Activated naive CD8-positive, alpha-beta T cell treated with anti-CD3 and anti-CD28 coated beads, Interleukin-2, amount 50 U/mL, for 24 hours (primary cell): ENCODE measurements around the gene C6orf62.
"Not testable (repeated sequence)": the region's sequence is repeated elsewhere in the genome, so short reads cannot be mapped to it uniquely, and the experiment has no call there.

ENCODE experiments used
- ATAC-seq: fragments of 150-1000 bp; cut with Tn5 transposase; one replicate; pipeline ENCODE4 v1.10.0; 2021
- DNase-seq: peaks from one replicate; pipeline ENCODE4 v3.0.0; 2021
- H3K27ac Mint-ChIP-seq: one replicate; pipeline ENCODE4 v1.8.0; 2021; ENCODE audit warnings: mild to moderate bottlenecking, mixed read lengths
- H3K27me3 Mint-ChIP-seq: one replicate; pipeline ENCODE4 v1.8.0; 2021; ENCODE audit warnings: mixed read lengths
- H3K36me3 Mint-ChIP-seq: one replicate; pipeline ENCODE4 v1.8.0; 2021; ENCODE audit warnings: low read depth, mixed read lengths
- H3K4me1 Mint-ChIP-seq: one replicate; pipeline ENCODE4 v1.8.0; 2021; ENCODE audit warnings: mixed read lengths
- H3K4me3 Mint-ChIP-seq: one replicate; pipeline ENCODE4 v1.8.0; 2021; ENCODE audit warnings: mild to moderate bottlenecking, moderate library complexity, mixed read lengths
- H3K9me3 Mint-ChIP-seq: one replicate; pipeline ENCODE4 v1.8.0; 2021; ENCODE audit warnings: mixed read lengths

The C6orf62 gene

GRCh38 chr6:24695635-24696034, 23.3 kb downstream of the C6orf62 start:
- Mint-ChIP-seq H3K4me1 (peaks cover 49% of the 10 kb centered on the region), H3K36me3 (peaks cover 12% of the 10 kb centered on the region)
- H3K27ac Mint-ChIP-seq, H3K4me3 Mint-ChIP-seq, H3K27me3 Mint-ChIP-seq, H3K9me3 Mint-ChIP-seq: not testable (repeated sequence)
- ATAC-seq = peak; percentile 37
- peak; percentile 18 for DNase-seq

- H3K27me3 Mint-ChIP-seq = no peaks in the 10 kb centered on the region
- H3K9me3 Mint-ChIP-seq = no peaks in the 10 kb centered on the region
- ATAC-seq (no peak), DNase-seq (no peak)
- H3K36me3 Mint-ChIP-seq = peaks cover 4% of the 10 kb centered on the region
- H3K27ac Mint-ChIP-seq = no peak overlapping the region
- peaks cover 35% of the 10 kb centered on the region for H3K4me1 Mint-ChIP-seq
- no peak overlapping the region for H3K4me3 Mint-ChIP-seq
These were observed 24.8 kb downstream of the C6orf62 start for GRCh38 chr6:24694198-24694597.

DNA sequence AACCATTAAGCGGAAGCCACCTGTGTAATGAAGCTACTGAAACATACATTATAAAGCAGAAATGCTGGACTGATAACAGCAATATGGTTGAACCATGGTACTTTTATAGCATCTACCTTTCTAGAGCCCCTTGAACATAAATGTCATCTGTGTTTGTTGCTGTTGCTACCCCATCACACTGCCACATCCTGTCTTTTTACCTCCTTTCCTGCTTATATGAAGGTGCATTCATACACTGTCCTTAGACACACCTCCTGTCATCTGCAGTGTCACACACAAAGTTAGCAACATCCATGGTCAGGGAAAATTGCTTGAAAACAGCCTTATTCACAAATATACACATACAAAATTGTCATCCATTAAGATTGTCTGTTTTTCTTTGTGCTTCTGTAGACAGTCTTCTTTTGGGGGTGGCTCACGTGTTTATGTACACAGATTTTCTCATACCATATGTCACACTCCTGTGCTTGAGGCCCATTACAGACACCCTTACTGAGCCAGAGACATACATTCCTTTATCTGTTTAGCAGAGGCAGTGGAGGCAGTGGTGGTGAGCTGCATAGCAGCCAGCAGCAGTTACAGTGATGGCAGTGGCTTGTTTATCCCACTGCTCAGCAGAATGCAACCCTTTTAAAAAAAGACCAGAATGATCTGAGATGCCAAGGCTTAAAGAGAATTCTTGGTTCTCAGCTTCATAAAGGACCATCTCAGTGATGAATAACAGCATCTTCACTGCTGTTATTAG, 25.9 kb downstream of the C6orf62 start:
- H3K27ac Mint-ChIP-seq = peak overlapping the region; percentile 1
- no peak overlapping the region for H3K4me3 Mint-ChIP-seq
- peaks cover 33% of the 10 kb centered on the region for H3K4me1 Mint-ChIP-seq
- H3K27me3 Mint-ChIP-seq = no peaks in the 10 kb centered on the region
- peaks cover under 1% of the 10 kb centered on the region for H3K36me3 Mint-ChIP-seq
- DNase-seq = no peak
- H3K9me3 Mint-ChIP-seq = no peaks in the 10 kb centered on the region
- ATAC-seq = peak; percentile 31

- Mint-ChIP-seq H3K4me1 (peaks cover 33% of the 10 kb centered on the region), H3K4me3 (no peak overlapping the region), H3K9me3 (no peaks in the 10 kb centered on the region), H3K36me3 (peaks cover under 1% of the 10 kb centered on the region), H3K27ac (no peak overlapping the region), H3K27me3 (no peaks in the 10 kb centered on the region)
- no peak for ATAC-seq
- no peak for DNase-seq
These were observed 26.5 kb downstream of the C6orf62 start for GRCh38 chr6:24692415-24692814.

- H3K27ac Mint-ChIP-seq = peak overlapping the region; percentile 7
- H3K4me1 Mint-ChIP-seq = peaks cover 33% of the 10 kb centered on the region
- ATAC-seq (no peak), DNase-seq (no peak)
- H3K9me3 Mint-ChIP-seq = no peaks in the 10 kb centered on the region
- no peaks in the 10 kb centered on the region for H3K27me3 Mint-ChIP-seq
- H3K36me3 Mint-ChIP-seq = peaks cover 3% of the 10 kb centered on the region
- H3K4me3 Mint-ChIP-seq = no peak overlapping the region
These were observed 27.0 kb downstream of the C6orf62 start for GRCh38 chr6:24692003-24692402.

DNA sequence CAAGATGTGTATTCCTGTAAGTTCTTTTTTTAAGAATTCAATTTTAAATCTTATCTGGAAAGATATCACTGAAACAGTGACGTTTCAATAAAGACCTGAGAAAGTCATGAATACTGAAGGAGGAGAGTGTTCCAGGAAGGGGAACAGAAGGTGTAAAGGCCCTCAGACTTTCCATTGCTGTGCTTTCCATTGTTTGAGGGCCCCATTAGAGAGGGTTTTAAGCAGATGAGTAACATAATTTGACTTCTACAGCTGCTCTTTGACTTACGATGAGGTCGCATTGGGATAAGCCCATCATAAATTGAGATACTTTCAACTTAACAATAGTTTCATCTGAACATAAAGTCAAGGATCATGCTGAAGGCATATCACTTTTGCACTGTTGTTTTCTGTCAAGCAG, 27.4 kb downstream of the C6orf62 start:
- Mint-ChIP-seq H3K36me3 (peaks cover 3% of the 10 kb centered on the region), H3K4me1 (peaks cover 33% of the 10 kb centered on the region), H3K27me3 (no peaks in the 10 kb centered on the region), H3K27ac (peak overlapping the region; percentile 7), H3K9me3 (no peaks in the 10 kb centered on the region), H3K4me3 (no peak overlapping the region)
- ATAC-seq (peak; percentile 81), DNase-seq (no peak)

DNA sequence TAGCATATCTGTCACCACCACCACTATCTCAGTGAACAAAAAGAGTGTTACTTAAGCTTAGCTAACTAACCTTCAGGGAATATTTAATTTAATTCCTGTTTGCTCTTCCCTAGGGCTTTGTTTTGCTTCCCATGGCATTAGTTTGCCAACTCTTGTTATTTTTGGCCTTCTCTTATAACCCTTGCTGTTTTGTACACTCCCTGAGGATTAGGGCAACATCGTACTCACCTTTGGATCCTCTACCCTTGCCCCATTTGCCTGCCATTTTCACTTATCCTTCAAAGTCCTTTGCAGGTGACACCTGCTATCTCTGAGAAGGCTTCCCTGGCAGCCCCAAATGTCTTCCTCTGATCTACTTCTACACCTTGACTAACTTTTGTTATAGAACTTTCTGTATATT, 28.4 kb downstream of the C6orf62 start:
- ATAC-seq (no peak), DNase-seq (no peak)
- no peaks in the 10 kb centered on the region for H3K27me3 Mint-ChIP-seq
- H3K4me1 Mint-ChIP-seq = peaks cover 23% of the 10 kb centered on the region
- H3K27ac Mint-ChIP-seq = no peak overlapping the region
- no peaks in the 10 kb centered on the region for H3K9me3 Mint-ChIP-seq
- no peak overlapping the region for H3K4me3 Mint-ChIP-seq
- peaks cover 3% of the 10 kb centered on the region for H3K36me3 Mint-ChIP-seq

DNA sequence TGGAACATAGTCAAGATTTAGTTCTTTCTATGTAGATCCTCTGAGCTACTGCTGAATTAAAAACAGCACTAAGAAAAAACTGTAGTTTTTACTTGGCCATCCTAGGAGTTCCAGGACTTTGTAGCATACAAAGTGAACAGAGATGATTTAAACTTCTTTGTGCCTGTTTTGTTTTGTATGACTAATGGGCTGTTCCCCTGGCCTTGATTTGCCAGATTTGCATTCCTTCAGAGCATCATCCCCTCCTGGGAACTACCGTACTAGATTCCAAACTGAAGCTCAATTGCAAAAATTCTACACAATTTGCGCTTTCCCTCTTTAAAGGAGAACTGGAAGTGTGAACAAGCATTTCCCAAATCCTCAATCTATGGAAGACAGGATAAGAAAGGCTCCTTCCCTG, 29.0 kb downstream of the C6orf62 start:
- H3K36me3 Mint-ChIP-seq = peaks cover 3% of the 10 kb centered on the region
- ATAC-seq = no peak
- H3K4me3 Mint-ChIP-seq = no peak overlapping the region
- no peaks in the 10 kb centered on the region for H3K27me3 Mint-ChIP-seq
- peaks cover 21% of the 10 kb centered on the region for H3K4me1 Mint-ChIP-seq
- H3K9me3 Mint-ChIP-seq = no peaks in the 10 kb centered on the region
- no peak overlapping the region for H3K27ac Mint-ChIP-seq
- DNase-seq = no peak

DNA sequence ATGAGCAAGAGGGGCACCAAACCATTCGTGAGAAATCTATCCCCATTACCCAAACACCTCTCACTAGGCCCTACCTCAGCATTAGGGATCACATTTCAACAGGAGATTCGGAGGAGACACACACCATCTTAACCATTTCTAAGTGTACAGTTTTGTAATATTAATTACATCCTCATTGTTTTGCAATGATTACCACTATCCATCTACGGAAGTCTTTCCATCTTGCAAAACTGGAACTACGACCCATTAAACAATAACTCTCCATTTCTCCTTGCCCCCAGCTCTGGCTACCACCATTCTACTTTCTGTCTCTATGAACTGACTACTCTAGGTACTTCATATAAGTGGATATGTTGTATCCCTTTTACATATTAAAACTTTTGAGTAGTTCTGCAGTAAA, 32.0 kb downstream of the C6orf62 start:
- Mint-ChIP-seq H3K4me1 (peaks cover 11% of the 10 kb centered on the region), H3K36me3 (peaks cover 3% of the 10 kb centered on the region), H3K27me3 (no peaks in the 10 kb centered on the region), H3K9me3 (no peaks in the 10 kb centered on the region), H3K27ac (no peak overlapping the region), H3K4me3 (no peak overlapping the region)
- DNase-seq = no peak
- ATAC-seq = no peak

GRCh38 chr6:24686408-24686807, 32.5 kb downstream of the C6orf62 start:
- ATAC-seq (no peak), DNase-seq (no peak)
- no peaks in the 10 kb centered on the region for H3K27me3 Mint-ChIP-seq
- no peak overlapping the region for H3K4me3 Mint-ChIP-seq
- peaks cover 6% of the 10 kb centered on the region for H3K4me1 Mint-ChIP-seq
- peaks cover 3% of the 10 kb centered on the region for H3K36me3 Mint-ChIP-seq
- no peaks in the 10 kb centered on the region for H3K9me3 Mint-ChIP-seq
- H3K27ac Mint-ChIP-seq = no peak overlapping the region

DNA sequence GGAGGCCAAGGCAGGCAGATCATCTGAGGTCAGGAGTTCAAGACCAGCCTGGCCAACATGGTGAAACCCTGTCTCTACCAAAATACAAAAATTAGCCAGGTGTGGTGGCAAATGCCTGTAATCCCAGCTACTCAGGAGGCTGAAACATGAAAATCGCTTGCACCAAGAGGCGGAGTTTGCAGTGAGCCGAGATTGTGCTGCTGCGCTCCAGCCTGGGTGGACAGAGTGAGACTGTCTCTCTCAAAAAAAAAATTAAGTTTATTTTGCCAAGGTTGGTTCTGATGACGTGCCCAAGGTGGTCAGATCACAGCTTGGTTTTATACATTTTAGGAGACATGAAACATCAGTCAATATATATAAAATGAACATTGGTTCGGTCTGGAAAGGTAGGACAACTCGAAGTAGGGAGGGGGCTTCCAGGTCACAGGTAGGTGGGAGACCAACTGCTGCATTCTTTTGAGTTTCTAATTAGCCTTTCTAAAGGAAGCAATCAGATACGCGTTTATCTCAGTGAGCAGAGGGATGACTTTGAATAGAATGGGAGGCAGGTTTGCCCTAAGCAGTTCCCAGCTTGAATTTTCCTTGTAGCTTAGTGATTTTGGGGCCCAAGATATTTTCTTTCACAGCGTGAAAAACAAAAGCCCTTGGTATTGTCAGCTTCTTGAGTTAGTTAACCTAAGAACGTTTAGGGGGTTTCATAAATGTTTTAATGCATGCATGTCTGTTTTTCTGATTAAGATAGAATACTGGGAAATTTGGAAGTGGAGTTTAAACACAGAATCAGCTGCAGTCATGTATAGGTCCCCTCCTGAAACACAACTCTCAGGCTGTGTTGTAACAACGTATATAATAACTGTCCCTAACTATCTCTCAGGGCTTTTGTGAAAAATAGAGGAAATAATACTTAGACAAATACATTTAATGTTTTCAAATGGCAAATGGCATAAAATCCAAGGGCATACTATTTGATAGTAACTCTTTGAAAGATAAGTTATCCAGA, 35.4 kb downstream of the C6orf62 start:
- DNase-seq (no peak), ATAC-seq (no peak)
- Mint-ChIP-seq H3K9me3 (no peaks in the 10 kb centered on the region), H3K4me1 (no peaks in the 10 kb centered on the region), H3K4me3 (no peak overlapping the region), H3K27me3 (no peaks in the 10 kb centered on the region), H3K36me3 (peaks cover 3% of the 10 kb centered on the region), H3K27ac (no peak overlapping the region)

DNA sequence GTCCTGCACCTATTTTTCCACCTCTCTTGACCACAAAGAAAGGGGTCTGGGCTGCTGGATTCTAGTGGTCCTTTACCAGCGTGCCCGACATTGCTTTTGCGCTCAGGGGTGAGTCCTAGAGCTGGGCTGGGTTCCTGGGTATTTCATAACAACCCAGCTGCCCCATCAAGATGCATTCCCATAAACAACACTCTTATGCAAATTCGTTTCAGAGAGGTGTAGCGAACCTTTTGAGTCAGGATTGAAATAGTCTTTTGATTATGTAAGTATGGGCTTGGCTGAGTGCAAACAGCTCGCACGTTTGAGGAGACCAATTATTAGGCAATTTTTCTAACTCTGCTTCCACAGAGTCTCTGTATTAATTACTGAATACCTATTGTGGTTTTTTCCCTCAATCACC, 38.4 kb downstream of the C6orf62 start:
- no peak for ATAC-seq
- DNase-seq = no peak
- Mint-ChIP-seq H3K4me3 (no peak overlapping the region), H3K27ac (no peak overlapping the region), H3K9me3 (no peaks in the 10 kb centered on the region), H3K4me1 (no peaks in the 10 kb centered on the region), H3K27me3 (no peaks in the 10 kb centered on the region), H3K36me3 (peaks cover under 1% of the 10 kb centered on the region)

DNA sequence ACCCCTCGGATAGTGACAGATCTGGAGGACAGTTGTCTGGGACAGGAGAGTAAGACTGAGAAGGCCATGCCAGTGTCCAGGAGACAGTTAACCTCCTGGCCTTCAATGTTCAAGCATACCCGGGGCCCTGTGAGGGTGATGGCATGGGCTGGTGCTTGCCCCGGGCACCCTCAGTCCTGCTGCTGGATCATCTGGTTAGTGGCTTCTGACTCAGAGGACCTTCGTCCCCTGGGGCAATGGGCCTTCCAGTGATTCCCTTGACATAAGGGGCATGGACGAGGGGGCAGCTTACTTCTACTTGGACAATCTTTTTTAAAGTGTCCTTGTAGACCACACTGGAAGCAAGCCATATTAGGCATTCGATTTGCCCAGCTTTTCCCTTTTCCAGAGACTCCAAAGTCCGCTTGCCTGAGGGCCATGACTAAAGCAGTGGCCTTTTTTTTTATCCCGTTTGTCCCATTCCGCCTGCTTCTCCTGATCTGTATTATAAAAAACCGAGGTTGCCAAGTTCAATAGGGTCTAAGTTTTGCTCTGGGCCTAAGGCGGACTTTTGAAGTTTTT, 40.1 kb downstream of the C6orf62 start:
- not testable (repeated sequence) for ATAC-seq, H3K36me3 Mint-ChIP-seq, DNase-seq, H3K9me3 Mint-ChIP-seq, H3K27me3 Mint-ChIP-seq, H3K4me3 Mint-ChIP-seq, H3K27ac Mint-ChIP-seq, H3K4me1 Mint-ChIP-seq

- ATAC-seq (no peak), DNase-seq (no peak)
- Mint-ChIP-seq H3K4me1 (peaks cover 4% of the 10 kb centered on the region), H3K27ac (no peak overlapping the region), H3K9me3 (peaks cover 21% of the 10 kb centered on the region), H3K27me3 (no peaks in the 10 kb centered on the region), H3K4me3 (no peak overlapping the region), H3K36me3 (peaks cover 37% of the 10 kb centered on the region)
These were observed 45.3 kb downstream of the C6orf62 start for GRCh38 chr6:24673625-24674024.
